SK-N-SH treated with all-trans-retinoic acid at 6 μM for 48 hours (cell line): ENCODE measurements around the gene TRABD.

Experiments used
- ATAC-seq: fragments of 200-7000 bp; cut with Tn5 transposase; 3 replicates; pipeline ENCODE4 v1.9.1; 2020; ENCODE audit warnings: mild to moderate bottlenecking, moderate library complexity
- ARNTL ChIP-seq: fragments of 450-650 bp; formaldehyde crosslinking; IDR thresholded peaks from 2 replicates; pipeline ENCODE4 v1.5.0; 2020; ENCODE audit warnings: low read depth, mild to moderate bottlenecking, moderate library complexity, borderline replicate concordance
- BACH2 ChIP-seq: fragments of 250-450 bp; sonication (Bioruptor Pico); IDR thresholded peaks from 2 replicates; pipeline ENCODE4 v1.9.0; 2021; ENCODE audit warnings: mild to moderate bottlenecking, borderline replicate concordance
- CSDC2 ChIP-seq: fragments of 250-450 bp; sonication (Bioruptor Pico); IDR thresholded peaks from 2 replicates; pipeline ENCODE4 v1.5.0; 2020; ENCODE audit warnings: mild to moderate bottlenecking, moderate library complexity
- ESRRG ChIP-seq: fragments of 250-450 bp; sonication (Bioruptor Pico); IDR thresholded peaks from 2 replicates; pipeline ENCODE4 v1.6.1; 2021; ENCODE audit warnings: mild to moderate bottlenecking
- GLIS3 ChIP-seq: fragments of 250-450 bp; sonication (Bioruptor Pico); IDR thresholded peaks from 2 replicates; pipeline ENCODE4 v1.5.0; 2020; ENCODE audit warnings: mild to moderate bottlenecking, moderate library complexity
- ISL1 ChIP-seq: fragments of 250-450 bp; sonication (Bioruptor Pico); IDR thresholded peaks from 2 replicates; pipeline ENCODE4 v2.1.2; 2022; ENCODE audit warnings: mild to moderate bottlenecking, moderate library complexity
- PATZ1 ChIP-seq: fragments of 250-450 bp; sonication (Bioruptor Pico); IDR thresholded peaks from 2 replicates; pipeline ENCODE4 v1.8.0; 2020; ENCODE audit warnings: mild to moderate bottlenecking, moderate library complexity, borderline replicate concordance
- PPARA ChIP-seq: fragments of 250-450 bp; sonication (Bioruptor Pico); IDR thresholded peaks from 2 replicates; pipeline ENCODE4 v1.5.0; 2020; ENCODE audit warnings: mild to moderate bottlenecking, borderline replicate concordance
- RARB ChIP-seq: fragments of 250-450 bp; sonication (Bioruptor Pico); IDR thresholded peaks from 2 replicates; pipeline ENCODE4 v1.8.0; 2021; ENCODE audit warnings: mild to moderate bottlenecking, moderate library complexity
- SNAI2 ChIP-seq: fragments of 250-450 bp; sonication (Bioruptor Pico); IDR thresholded peaks from 2 replicates; pipeline ENCODE4 v1.5.0; 2020; ENCODE audit warnings: mild to moderate bottlenecking, moderate library complexity
- TCF4 ChIP-seq: fragments of 250-450 bp; sonication (Bioruptor Pico); IDR thresholded peaks from 2 replicates; pipeline ENCODE4 v1.8.0; 2021; ENCODE audit warnings: mild to moderate bottlenecking, moderate library complexity, borderline replicate concordance
- TOX ChIP-seq: fragments of 250-450 bp; sonication (Bioruptor Pico); IDR thresholded peaks from 2 replicates; pipeline ENCODE4 v1.8.0; 2021; ENCODE audit warnings: mild to moderate bottlenecking, moderate library complexity, borderline replicate concordance
- TSHZ2 ChIP-seq: fragments of 250-450 bp; sonication (Bioruptor Pico); IDR thresholded peaks from 2 replicates; pipeline ENCODE4 v1.5.0; 2020; ENCODE audit warnings: mild to moderate bottlenecking, moderate library complexity
- ZC3H10 ChIP-seq: fragments of 250-450 bp; sonication (Bioruptor Pico); IDR thresholded peaks from 2 replicates; pipeline ENCODE4 v1.5.1; 2021; ENCODE audit warnings: mild to moderate bottlenecking, moderate library complexity
- ZFP3 ChIP-seq: fragments of 250-450 bp; sonication (Bioruptor Pico); IDR thresholded peaks from 2 replicates; pipeline ENCODE4 v1.5.0; 2020; ENCODE audit warnings: mild to moderate bottlenecking, moderate library complexity
- ZFP30 ChIP-seq: fragments of 450-650 bp; formaldehyde crosslinking; IDR thresholded peaks from 2 replicates; pipeline ENCODE4 v1.5.0; 2022; ENCODE audit warnings: mild to moderate bottlenecking, moderate library complexity
- ZNF565 ChIP-seq: fragments of 450-650 bp; formaldehyde crosslinking; conservative IDR thresholded peaks from 2 replicates; pipeline ENCODE4 v1.5.0; 2020; ENCODE audit warnings: low read depth, mild to moderate bottlenecking, moderate library complexity
- ZNF8 ChIP-seq: fragments of 450-650 bp; formaldehyde crosslinking; IDR thresholded peaks from 2 replicates; pipeline ENCODE4 v1.5.0; 2020; ENCODE audit warnings: mild to moderate bottlenecking, moderate library complexity
- TF ChIP-seq, protein P1 (sequence below): fragments of 250-450 bp; sonication (Bioruptor Pico); IDR thresholded peaks from 2 replicates; pipeline ENCODE4 v1.5.1; 2021; ENCODE audit warnings: mild to moderate bottlenecking, moderate library complexity

The TRABD gene

DNA sequence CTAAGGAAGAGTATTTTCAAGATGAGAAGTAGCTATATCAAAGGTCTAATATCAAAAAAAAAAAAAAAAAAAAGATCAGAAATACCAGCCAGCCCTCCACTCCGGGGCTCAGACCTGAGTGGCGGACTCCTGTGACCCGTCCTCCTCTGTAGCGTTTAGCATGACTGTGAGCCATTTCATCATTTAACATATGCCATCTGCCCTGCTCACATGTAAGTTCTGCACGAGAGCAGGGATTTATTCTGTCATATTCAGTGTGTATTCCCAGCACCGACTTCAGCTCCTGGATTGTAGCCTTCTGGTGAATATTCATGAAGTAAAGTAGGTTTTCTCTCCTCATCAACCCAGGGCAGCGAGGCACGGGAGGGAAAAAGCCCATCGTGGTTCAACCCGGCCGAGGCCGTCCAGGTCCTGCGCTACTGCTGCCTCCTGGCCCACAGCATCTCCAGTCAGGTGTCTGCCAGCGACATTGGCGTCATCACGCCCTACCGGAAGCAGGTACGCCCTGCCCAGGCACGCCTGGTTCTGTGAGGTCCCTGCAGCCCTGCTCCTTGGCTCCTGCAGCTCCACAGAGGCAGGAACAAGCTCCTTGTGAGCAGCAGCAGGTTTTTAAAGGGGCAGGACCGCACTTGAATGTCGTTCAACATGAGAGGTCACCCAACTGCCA lies 27.9 kb upstream of the TRABD start:
- no peak for ATAC-seq
- TF ChIP-seq ARNTL, result no peak
- TF ChIP-seq ESRRG, result no peak
- TF ChIP-seq TOX (CRISPR knock-in tag), result no peak
- TF ChIP-seq PPARA (CRISPR knock-in tag), result no peak
- no peak for TF ChIP-seq ZFP3 (CRISPR knock-in tag)
- no peak for TF ChIP-seq TSHZ2 (CRISPR knock-in tag)
- TF ChIP-seq ZFP30 (CRISPR knock-in tag), result no peak
- TF ChIP-seq RARB (CRISPR knock-in tag), result no peak
- no peak for TF ChIP-seq BACH2
- no peak for TF ChIP-seq SNAI2 (CRISPR knock-in tag)
- TF ChIP-seq ZNF565, result no peak
- TF ChIP-seq GLIS3 (CRISPR knock-in tag), result no peak
- TF ChIP-seq, protein P1, sequence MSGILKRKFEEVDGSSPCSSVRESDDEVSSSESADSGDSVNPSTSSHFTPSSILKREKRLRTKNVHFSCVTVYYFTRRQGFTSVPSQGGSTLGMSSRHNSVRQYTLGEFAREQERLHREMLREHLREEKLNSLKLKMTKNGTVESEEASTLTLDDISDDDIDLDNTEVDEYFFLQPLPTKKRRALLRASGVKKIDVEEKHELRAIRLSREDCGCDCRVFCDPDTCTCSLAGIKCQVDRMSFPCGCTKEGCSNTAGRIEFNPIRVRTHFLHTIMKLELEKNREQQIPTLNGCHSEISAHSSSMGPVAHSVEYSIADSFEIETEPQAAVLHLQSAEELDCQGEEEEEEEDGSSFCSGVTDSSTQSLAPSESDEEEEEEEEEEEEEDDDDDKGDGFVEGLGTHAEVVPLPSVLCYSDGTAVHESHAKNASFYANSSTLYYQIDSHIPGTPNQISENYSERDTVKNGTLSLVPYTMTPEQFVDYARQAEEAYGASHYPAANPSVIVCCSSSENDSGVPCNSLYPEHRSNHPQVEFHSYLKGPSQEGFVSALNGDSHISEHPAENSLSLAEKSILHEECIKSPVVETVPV (CRISPR knock-in tag), result no peak
- no peak for TF ChIP-seq ZNF8 (CRISPR knock-in tag)
- no peak for TF ChIP-seq ISL1 (CRISPR knock-in tag)
- no peak for TF ChIP-seq CSDC2 (CRISPR knock-in tag)

DNA sequence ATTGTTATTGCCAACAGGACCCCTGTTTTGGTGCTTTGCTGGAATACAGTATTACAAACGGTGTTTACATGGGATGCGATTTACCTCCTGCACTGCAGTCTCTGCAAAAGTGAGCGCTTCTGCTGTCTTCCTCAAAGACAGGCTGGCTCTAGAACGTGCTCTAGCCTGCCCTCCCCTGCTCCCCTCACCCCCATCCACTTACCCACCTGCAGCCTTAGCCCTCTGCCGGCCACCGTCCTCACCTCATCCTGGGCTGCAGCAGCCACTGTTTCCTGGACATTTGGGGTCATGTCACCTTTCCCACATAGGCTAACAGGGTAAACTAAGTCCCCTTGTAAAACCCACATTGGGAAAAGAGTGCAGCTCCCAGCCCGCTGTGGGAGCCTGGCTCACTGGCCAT lies 24.8 kb upstream of the TRABD start:
- TF ChIP-seq ZNF8 (CRISPR knock-in tag) (no peak), TSHZ2 (CRISPR knock-in tag) (no peak), ZC3H10 (CRISPR knock-in tag) (no peak), PATZ1 (CRISPR knock-in tag) (no peak), TCF4 (CRISPR knock-in tag) (no peak)
- no peak for ATAC-seq

GRCh38 chr22:50161508-50162390 lies 24.0 kb upstream of the TRABD start:
- no peak; the same call in 2 of the 3 replicates for ATAC-seq

More at GRCh38 chr22:50161508-50162390, 24.0 kb upstream of the TRABD start:
- no peak for TF ChIP-seq CSDC2 (CRISPR knock-in tag)
